GM19438 (cell line): ENCODE data around the gene APOBR.
"Not testable (repeated sequence)": the region's sequence is repeated elsewhere in the genome, so short reads cannot be mapped to it uniquely, and the experiment has no call there.

ENCODE experiments used
- ATAC-seq: cut with Tn5 transposase; IDR thresholded peaks from one replicate; pipeline ENCODE4 v1.9.1; 2021; ENCODE audit warnings: low read depth; ENCODE audit not compliant: unreplicated experiment

Gene APOBR

GRCh38 chr16:28498666-28499381 lies 4.4 kb downstream of the APOBR start:
- ATAC-seq, result no peak

GRCh38 chr16:28499854-28500253 lies 5.4 kb downstream of the APOBR start:
- ATAC-seq, result no peak

GRCh38 chr16:28500476-28501180 lies 6.2 kb downstream of the APOBR start:
- not testable (repeated sequence) for ATAC-seq

- no peak for ATAC-seq
Observed at GRCh38 chr16:28501258-28502232, 7.1 kb downstream of the APOBR start.

GRCh38 chr16:28502290-28502689 lies 7.8 kb downstream of the APOBR start:
- ATAC-seq, result no peak

- ATAC-seq, result no peak
Observed at GRCh38 chr16:28503470-28504259, 9.2 kb downstream of the APOBR start.

GRCh38 chr16:28504707-28505404 lies 10.4 kb downstream of the APOBR start:
- no peak for ATAC-seq

- ATAC-seq, result no peak
Observed at GRCh38 chr16:28505489-28506137, 11.2 kb downstream of the APOBR start.

GRCh38 chr16:28511031-28511430 lies 16.6 kb downstream of the APOBR start:
- ATAC-seq, result no peak

- ATAC-seq, result no peak
Observed at GRCh38 chr16:28511801-28512789, 17.7 kb downstream of the APOBR start.

- no peak for ATAC-seq
Observed at GRCh38 chr16:28513484-28514181, 19.2 kb downstream of the APOBR start.

GRCh38 chr16:28514246-28514645 lies 19.8 kb downstream of the APOBR start:
- no peak for ATAC-seq

- no peak for ATAC-seq
Observed at GRCh38 chr16:28520672-28521071, 26.2 kb downstream of the APOBR start.

GRCh38 chr16:28521436-28521835 lies 27.0 kb downstream of the APOBR start:
- ATAC-seq, result no peak

GRCh38 chr16:28522792-28523191 lies 28.3 kb downstream of the APOBR start:
- no peak for ATAC-seq

- ATAC-seq, result no peak
Observed at GRCh38 chr16:28524681-28525171, 30.3 kb downstream of the APOBR start.
